Natural killer cell (primary cell): Measurements from ENCODE around the gene ARHGDIA. TPM values are rescaled to one million over a fixed set of nuclear protein-coding genes. Genes with fewer than 3 reads are reported as not detected.

Source experiments
- ATAC-seq, 3 donors: fragments of 150-1000 bp in 2 of 3; fragments of 200-7000 bp in 1 of 3; cut with Tn5 transposase; 1 replicate in 1 of 3; 2 replicates in 2 of 3; pipeline ENCODE4 v1.10.0; 2021; ENCODE audit warnings: mild to moderate bottlenecking in 2 of 3, moderate library complexity in 2 of 3
- DNase-seq, 2 donors: peaks; one replicate each; pipeline versions ENCODE4 v3.0.0 to v3.0.0-alpha.2; 2013 to 2021; ENCODE audit warnings: mixed read lengths in 1 of 2
- H3K27ac ChIP-seq: one replicate; pipeline ENCODE4 v1.5.1; 2013; ENCODE audit warnings: mild to moderate bottlenecking, low read length
- H3K27me3 ChIP-seq: one replicate; pipeline ENCODE4 v1.6.1; 2013; ENCODE audit warnings: low read length; ENCODE audit not compliant: control insufficient read depth, insufficient read depth
- H3K36me3 ChIP-seq: one replicate; pipeline ENCODE4 v1.6.1; 2013; ENCODE audit warnings: low read length; ENCODE audit not compliant: control insufficient read depth, insufficient read depth
- H3K4me1 ChIP-seq: one replicate; pipeline ENCODE4 v1.6.1; 2013; ENCODE audit warnings: low read length; ENCODE audit not compliant: control insufficient read depth, insufficient read depth
- H3K4me3 ChIP-seq: one replicate; pipeline ENCODE4 v1.5.1; 2013; ENCODE audit warnings: low read length
- H3K9me3 ChIP-seq: one replicate; pipeline ENCODE4 v1.6.1; 2013; ENCODE audit warnings: low read length; ENCODE audit not compliant: control insufficient read depth, insufficient read depth
- H3K27ac Mint-ChIP-seq, 2 donors: one replicate each; pipeline ENCODE4 v1.8.0; 2022; ENCODE audit warnings: mild to moderate bottlenecking in 2 of 2, mixed read lengths in 2 of 2, moderate library complexity in 1 of 2
- H3K27me3 Mint-ChIP-seq, 2 donors: one replicate each; pipeline ENCODE4 v1.8.0; 2022; ENCODE audit warnings: low read depth in 2 of 2, mixed read lengths in 2 of 2
- H3K36me3 Mint-ChIP-seq: one replicate; pipeline ENCODE4 v1.8.0; 2022; ENCODE audit warnings: mixed read lengths
- H3K4me1 Mint-ChIP-seq, 2 donors: one replicate each; pipeline ENCODE4 v1.8.0; 2022; ENCODE audit warnings: mixed read lengths in 2 of 2
- H3K4me3 Mint-ChIP-seq: one replicate; pipeline ENCODE4 v1.8.0; 2022; ENCODE audit warnings: mild to moderate bottlenecking, moderate library complexity, mixed read lengths
- H3K9me3 Mint-ChIP-seq, 2 donors: one replicate each; pipeline ENCODE4 v1.8.0; 2022; ENCODE audit warnings: mixed read lengths in 2 of 2
- WGBS: methylation state at CpG from one replicate; pipeline ENCODE4 v1.1.7; 2013; ENCODE audit warnings: missing lambda C conversion rate; ENCODE audit not compliant: insufficient coverage; 5-methylcytosine and 5-hydroxymethylcytosine counted together
- intact Hi-C: fragments of 100-400 bp; cut with micrococcal nuclease; formaldehyde crosslinking; loops from one replicate; pipeline ENCODE4 v1.14.2; 2022
- total RNA-seq, 4 donors: library from RNA; stranded (reverse); fragments of 120-200 nt in 1 of 4; gene quantifications; one replicate each; pipeline versions ENCODE4 v1.2.3 to v1.2.4, GENCODE V29; 2013 to 2022
- TF ChIP-seq, protein P1 (sequence below): fragments of 200-600 bp; IDR thresholded peaks from one replicate; pipeline ENCODE4 v1.8.0; 2022; ENCODE audit warnings: antibody characterized with exemption

The ARHGDIA gene
- total RNA-seq, 3 donors from 2014 or later (not counting 1 experiment from before 2014, with no cell fraction given) = 600 to 824 (median 689) TPM

GRCh38 chr17:81860756-81861568 lies 10.2 kb downstream of the ARHGDIA start:
- DNase-seq (peak; percentile 100), ATAC-seq (peak; percentile 83 to 95 (median 84))
- no peaks in the 10 kb centered on the region for H3K27me3 ChIP-seq
- Mint-ChIP-seq H3K4me1 (peaks cover 20 to 36% of the 10 kb centered on the region in 2 donors), H3K4me3 (peak overlapping the region; percentile 93), H3K27me3 (peaks cover 0 to 3% of the 10 kb centered on the region in 2 donors), H3K36me3 (no peaks in the 10 kb centered on the region), H3K9me3 (no peaks in the 10 kb centered on the region), H3K27ac (peak overlapping the region; percentile 96 to 99)
- H3K9me3 ChIP-seq = no peaks in the 10 kb centered on the region
- TF ChIP-seq, protein P1, sequence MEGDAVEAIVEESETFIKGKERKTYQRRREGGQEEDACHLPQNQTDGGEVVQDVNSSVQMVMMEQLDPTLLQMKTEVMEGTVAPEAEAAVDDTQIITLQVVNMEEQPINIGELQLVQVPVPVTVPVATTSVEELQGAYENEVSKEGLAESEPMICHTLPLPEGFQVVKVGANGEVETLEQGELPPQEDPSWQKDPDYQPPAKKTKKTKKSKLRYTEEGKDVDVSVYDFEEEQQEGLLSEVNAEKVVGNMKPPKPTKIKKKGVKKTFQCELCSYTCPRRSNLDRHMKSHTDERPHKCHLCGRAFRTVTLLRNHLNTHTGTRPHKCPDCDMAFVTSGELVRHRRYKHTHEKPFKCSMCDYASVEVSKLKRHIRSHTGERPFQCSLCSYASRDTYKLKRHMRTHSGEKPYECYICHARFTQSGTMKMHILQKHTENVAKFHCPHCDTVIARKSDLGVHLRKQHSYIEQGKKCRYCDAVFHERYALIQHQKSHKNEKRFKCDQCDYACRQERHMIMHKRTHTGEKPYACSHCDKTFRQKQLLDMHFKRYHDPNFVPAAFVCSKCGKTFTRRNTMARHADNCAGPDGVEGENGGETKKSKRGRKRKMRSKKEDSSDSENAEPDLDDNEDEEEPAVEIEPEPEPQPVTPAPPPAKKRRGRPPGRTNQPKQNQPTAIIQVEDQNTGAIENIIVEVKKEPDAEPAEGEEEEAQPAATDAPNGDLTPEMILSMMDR = no peak
- WGBS = under 1% methylated on average over 74 of the region's 74 CpGs
- peak overlapping the region; percentile 98 for H3K27ac ChIP-seq
- peaks cover 11% of the 10 kb centered on the region for H3K36me3 ChIP-seq
- H3K4me1 ChIP-seq = peaks cover 32% of the 10 kb centered on the region
- H3K4me3 ChIP-seq = peak overlapping the region; percentile 62
- intact Hi-C loops = loop anchor here (1.0 to 2.0 kb wide), 2 partner anchors 9 to 28 kb away; partner anchors contain the start of gene MCRIP1

DNA sequence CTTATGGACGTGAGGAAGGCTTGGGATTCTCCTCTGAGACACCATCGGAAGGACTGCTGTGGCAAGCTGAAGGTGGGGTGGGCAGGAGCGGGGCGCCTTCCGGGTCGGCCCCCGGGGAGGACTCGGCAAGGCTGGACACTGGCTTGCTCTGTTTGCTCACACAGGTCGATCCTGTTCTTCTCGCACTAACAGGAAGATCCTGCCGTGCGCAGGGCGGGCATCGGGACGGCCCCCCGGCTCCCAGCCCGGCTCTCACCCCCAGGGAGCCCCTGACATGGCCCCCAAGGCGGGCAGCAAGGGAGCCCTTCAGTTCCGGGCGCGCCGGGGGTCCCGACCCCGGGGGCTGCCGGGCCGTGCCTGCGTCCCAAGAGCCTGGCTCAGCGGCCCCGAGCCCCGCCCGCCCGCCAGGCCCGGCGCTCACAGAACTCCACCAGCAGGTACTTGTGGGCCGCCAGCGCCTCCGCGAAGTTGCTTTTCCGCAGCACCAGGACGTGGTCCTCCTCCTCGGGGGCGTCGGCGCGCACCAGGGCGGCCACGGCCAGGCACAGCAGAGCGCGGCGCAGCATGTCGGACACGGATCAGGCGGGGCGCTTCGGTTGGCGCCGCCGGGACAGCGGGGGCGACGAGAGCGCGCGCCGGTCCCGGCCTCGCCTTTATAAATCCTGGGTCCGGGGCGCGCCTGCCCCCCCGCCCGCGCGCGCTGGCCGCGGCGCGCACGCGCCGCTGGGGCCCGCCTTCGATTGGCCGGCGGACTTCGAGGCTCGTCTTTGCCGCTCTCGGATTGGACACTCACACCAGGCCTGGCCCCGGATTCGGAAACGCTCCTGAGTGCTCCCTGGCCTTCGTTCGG lies 11.0 kb downstream of the ARHGDIA start, which contains the start of gene P4HB:
Gene P4HB (minus strand): TSS at position 630 of the 850 bp plus-strand sequence. CDS start 64 bp downstream, at position 566.
- under 1% methylated on average over 95 of the region's 95 CpGs for WGBS
- Histone ChIP-seq H3K9me3 (no peaks in the 10 kb centered on the region), H3K4me1 (peaks cover 32% of the 10 kb centered on the region), H3K36me3 (peaks cover 15% of the 10 kb centered on the region), H3K27ac (peak within 1 kb of the TSS; percentile 98), H3K4me3 (peak within 1 kb of the TSS; percentile 65), H3K27me3 (no peaks in the 10 kb centered on the region)
- Mint-ChIP-seq H3K27me3 (peaks cover 0 to 3% of the 10 kb centered on the region in 2 donors), H3K36me3 (no peaks in the 10 kb centered on the region), H3K27ac (peak within 1 kb of the TSS; percentile 96 to 99), H3K4me1 (peaks cover 25 to 31% of the 10 kb centered on the region in 2 donors), H3K9me3 (no peaks in the 10 kb centered on the region), H3K4me3 (peak within 1 kb of the TSS; percentile 93)
- DNase-seq (peak in 1 of 2 donors; percentile 36), ATAC-seq (no peak)
- TF ChIP-seq, protein P1 = no peak
- intact Hi-C loops = loop anchor here (2.0 kb wide), 1 partner anchor 27 kb away; the partner anchor contains the start of gene MCRIP1

GRCh38 chr17:81858967-81859905 lies 11.9 kb downstream of the ARHGDIA start:
- intact Hi-C loops = no loop called here
- H3K9me3 Mint-ChIP-seq = no peaks in the 10 kb centered on the region
- H3K4me3 Mint-ChIP-seq = peak overlapping the region; percentile 88
- H3K36me3 Mint-ChIP-seq = no peaks in the 10 kb centered on the region
- ATAC-seq = no peak
- H3K4me1 Mint-ChIP-seq = peaks cover 25 to 31% of the 10 kb centered on the region in 2 donors
- Histone ChIP-seq H3K27ac (peak overlapping the region; percentile 34), H3K4me1 (peaks cover 32% of the 10 kb centered on the region), H3K4me3 (peak overlapping the region; percentile 65), H3K9me3 (no peaks in the 10 kb centered on the region), H3K36me3 (peaks cover 23% of the 10 kb centered on the region), H3K27me3 (no peaks in the 10 kb centered on the region)
- peaks cover 0 to 3% of the 10 kb centered on the region in 2 donors for H3K27me3 Mint-ChIP-seq
- peak in 1 of 2 donors; percentile 44 for DNase-seq
- TF ChIP-seq, protein P1 = no peak
- H3K27ac Mint-ChIP-seq = peak overlapping the region; percentile 96 to 99
- WGBS = 72% methylated on average over 23 of the region's 23 CpGs
